ENCODE results near the gene ITGB1BP1.

ITGB1BP1 gene

DNA sequence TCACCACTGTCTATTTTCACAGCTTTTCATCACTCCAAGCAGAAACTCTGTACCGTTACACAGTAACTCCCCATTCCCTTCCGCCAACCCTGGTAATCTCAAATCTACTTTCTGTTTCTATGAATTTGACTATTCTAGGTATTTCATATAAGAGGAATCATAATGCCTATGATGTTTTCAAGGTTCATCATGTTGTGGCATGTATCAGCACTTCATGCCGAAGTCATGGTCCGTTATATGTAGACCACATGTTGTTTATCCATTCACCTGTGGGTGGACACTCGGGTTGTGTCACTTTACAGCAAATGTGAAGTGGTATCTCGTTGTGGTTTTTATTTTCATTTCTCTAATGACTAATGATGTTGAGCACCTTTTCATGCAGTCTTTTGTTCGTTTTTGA, 21.8 kb upstream of the ITGB1BP1 start:
- TF ChIP-seq CTCF (IDR thresholded peaks at IDR 0.05; ENCODE audit: insufficient read depth, low read depth, low read length, missing control alignments): no peak
- H3K4me3 ChIP-seq (ENCODE audit: low read depth, low read length): no peak overlapping the region

DNA sequence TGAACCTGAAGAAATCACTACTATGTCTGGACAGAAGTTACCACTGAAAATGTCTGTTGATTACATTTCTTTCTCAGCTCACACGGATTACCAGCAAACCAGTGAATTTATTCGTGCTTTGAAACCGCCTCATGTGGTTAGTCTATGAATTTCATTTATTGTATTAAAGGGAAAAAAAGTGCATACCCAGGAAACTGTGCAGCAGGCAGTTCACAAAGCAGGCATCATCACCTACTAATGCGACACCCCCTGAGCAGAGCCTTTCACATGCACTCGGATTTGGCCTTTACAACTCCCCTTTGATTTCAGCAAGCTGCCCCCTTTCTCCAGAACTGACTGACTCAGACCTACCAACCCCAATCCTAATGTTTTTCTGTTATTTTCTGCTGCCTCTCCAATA, 20.2 kb upstream of the ITGB1BP1 start:
- no peak overlapping the region for H3K4me3 ChIP-seq (ENCODE audit: low read depth, low read length)
- no peak for TF ChIP-seq CTCF (IDR thresholded peaks at IDR 0.05; ENCODE audit: insufficient read depth, low read depth, low read length, missing control alignments)
- no peak for DNase-seq (ENCODE audit: low read depth)

More for the DNA sequence above, 21.8 kb upstream of the ITGB1BP1 start:
- DNase-seq (ENCODE audit: low read depth): peak; percentile 13

- no peak for TF ChIP-seq CTCF (IDR thresholded peaks at IDR 0.05; ENCODE audit: insufficient read depth, low read depth, low read length, missing control alignments)
- DNase-seq (ENCODE audit: low read depth): no peak
- H3K4me3 ChIP-seq (ENCODE audit: low read depth, low read length): no peak overlapping the region
Measured at GRCh38 chr2:9441556-9441955, 18.2 kb upstream of the ITGB1BP1 start.

- H3K4me3 ChIP-seq (ENCODE audit: low read depth, low read length): no peak overlapping the region
- DNase-seq (ENCODE audit: low read depth): no peak
- no peak for TF ChIP-seq CTCF (IDR thresholded peaks at IDR 0.05; ENCODE audit: insufficient read depth, low read depth, low read length, missing control alignments)
Measured at GRCh38 chr2:9440058-9440727, 16.9 kb upstream of the ITGB1BP1 start.

DNA sequence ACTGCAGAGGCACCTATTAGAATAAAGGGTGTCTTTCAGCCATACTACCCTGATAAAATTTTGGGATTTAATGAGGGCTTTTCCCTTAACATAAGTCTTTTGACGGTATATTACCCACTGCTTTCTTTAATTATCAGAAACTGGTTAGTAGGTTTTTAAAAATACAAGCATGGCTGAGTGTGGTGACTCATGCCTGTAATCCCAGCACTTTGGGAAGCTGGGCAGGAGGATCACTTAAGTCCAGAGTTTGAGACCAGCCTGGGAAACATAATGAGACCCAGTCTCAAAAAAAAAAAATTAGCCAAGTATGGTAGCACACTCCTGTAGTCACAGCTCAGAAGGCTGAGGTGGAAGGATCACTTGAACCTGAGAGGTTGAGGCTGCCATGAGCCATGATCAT, 16.2 kb upstream of the ITGB1BP1 start:
- TF ChIP-seq CTCF (IDR thresholded peaks at IDR 0.05; ENCODE audit: insufficient read depth, low read depth, low read length, missing control alignments): no peak
- no peak overlapping the region for H3K4me3 ChIP-seq (ENCODE audit: low read depth, low read length)
- no peak for DNase-seq (ENCODE audit: low read depth)

DNA sequence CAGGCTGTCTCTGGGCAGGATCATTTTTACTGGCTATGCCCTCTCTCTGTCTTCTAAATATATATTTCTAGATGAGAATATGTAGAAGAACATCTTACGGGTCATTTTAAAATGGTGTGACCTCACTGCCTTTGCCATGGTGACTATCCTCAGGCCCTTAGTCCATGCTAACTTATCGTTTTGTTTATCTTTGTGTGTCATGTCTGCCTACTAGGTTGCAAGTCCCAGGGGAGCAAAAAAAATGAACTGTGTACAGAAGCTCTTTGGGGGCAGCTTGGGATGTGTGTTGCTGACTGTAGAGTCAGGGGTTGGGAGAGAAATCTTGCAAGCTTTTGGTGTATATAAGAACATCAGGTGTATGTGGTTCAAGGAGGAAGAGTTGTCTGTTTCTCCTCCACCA, 11.2 kb upstream of the ITGB1BP1 start:
- DNase-seq (ENCODE audit: low read depth): no peak
- H3K4me3 ChIP-seq (ENCODE audit: low read depth, low read length): no peak overlapping the region
- no peak for TF ChIP-seq CTCF (IDR thresholded peaks at IDR 0.05; ENCODE audit: insufficient read depth, low read depth, low read length, missing control alignments)
